Panc1 (cell line): ENCODE results near the gene DPH2.

Source experiments
- SIN3A ChIP-seq: IDR thresholded peaks from 2 replicates; pipeline ENCODE4 v1.6.1; 2012; ENCODE audit warnings: low read depth, mild to moderate bottlenecking, low read length, moderate library complexity, borderline replicate concordance; ENCODE audit not compliant: insufficient read depth
- TF ChIP-seq, protein P1 (sequence below): fragments of 450-650 bp; IDR thresholded peaks from 2 replicates; pipeline ENCODE4 v1.5.1; 2017; ENCODE audit warnings: mild to moderate bottlenecking

DNA sequence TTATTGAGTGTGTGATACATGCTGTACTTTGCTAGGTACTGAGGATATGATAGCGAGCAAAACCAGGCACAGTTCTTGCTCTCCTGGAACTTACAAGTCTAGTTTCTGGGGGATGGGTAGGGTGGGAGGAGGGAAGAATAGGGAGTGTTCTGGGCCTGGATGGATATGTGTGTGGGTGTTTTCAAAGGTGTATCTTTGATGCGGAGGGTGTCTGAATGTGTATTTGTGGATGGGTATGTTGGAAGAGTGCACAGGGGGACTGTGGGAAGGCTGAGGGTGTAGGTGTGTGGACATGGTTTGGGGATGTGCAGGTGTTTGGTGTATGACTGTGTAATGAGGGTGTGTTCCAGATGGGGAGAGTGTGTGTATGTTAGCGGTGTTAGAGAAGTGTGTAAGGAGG, 4.5 kb upstream of the DPH2 start:
- no peak for TF ChIP-seq SIN3A
- TF ChIP-seq, protein P1, sequence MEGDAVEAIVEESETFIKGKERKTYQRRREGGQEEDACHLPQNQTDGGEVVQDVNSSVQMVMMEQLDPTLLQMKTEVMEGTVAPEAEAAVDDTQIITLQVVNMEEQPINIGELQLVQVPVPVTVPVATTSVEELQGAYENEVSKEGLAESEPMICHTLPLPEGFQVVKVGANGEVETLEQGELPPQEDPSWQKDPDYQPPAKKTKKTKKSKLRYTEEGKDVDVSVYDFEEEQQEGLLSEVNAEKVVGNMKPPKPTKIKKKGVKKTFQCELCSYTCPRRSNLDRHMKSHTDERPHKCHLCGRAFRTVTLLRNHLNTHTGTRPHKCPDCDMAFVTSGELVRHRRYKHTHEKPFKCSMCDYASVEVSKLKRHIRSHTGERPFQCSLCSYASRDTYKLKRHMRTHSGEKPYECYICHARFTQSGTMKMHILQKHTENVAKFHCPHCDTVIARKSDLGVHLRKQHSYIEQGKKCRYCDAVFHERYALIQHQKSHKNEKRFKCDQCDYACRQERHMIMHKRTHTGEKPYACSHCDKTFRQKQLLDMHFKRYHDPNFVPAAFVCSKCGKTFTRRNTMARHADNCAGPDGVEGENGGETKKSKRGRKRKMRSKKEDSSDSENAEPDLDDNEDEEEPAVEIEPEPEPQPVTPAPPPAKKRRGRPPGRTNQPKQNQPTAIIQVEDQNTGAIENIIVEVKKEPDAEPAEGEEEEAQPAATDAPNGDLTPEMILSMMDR, result no peak
